Natural killer cell (primary cell): ENCODE results near the gene CCNF. TPM values are rescaled to one million over a fixed set of nuclear protein-coding genes. Genes with fewer than 3 reads are reported as not detected.

Experiments used
- ATAC-seq, 3 donors: fragments of 150-1000 bp in 2 of 3; fragments of 200-7000 bp in 1 of 3; cut with Tn5 transposase; 1 replicate in 1 of 3; 2 replicates in 2 of 3; pipeline ENCODE4 v1.10.0; 2021; ENCODE audit warnings: mild to moderate bottlenecking in 2 of 3, moderate library complexity in 2 of 3
- DNase-seq, 2 donors: peaks; one replicate each; pipeline versions ENCODE4 v3.0.0 to v3.0.0-alpha.2; 2013 to 2021; ENCODE audit warnings: mixed read lengths in 1 of 2
- H3K27ac ChIP-seq: one replicate; pipeline ENCODE4 v1.5.1; 2013; ENCODE audit warnings: mild to moderate bottlenecking, low read length
- H3K27me3 ChIP-seq: one replicate; pipeline ENCODE4 v1.6.1; 2013; ENCODE audit warnings: low read length; ENCODE audit not compliant: control insufficient read depth, insufficient read depth
- H3K36me3 ChIP-seq: one replicate; pipeline ENCODE4 v1.6.1; 2013; ENCODE audit warnings: low read length; ENCODE audit not compliant: control insufficient read depth, insufficient read depth
- H3K4me1 ChIP-seq: one replicate; pipeline ENCODE4 v1.6.1; 2013; ENCODE audit warnings: low read length; ENCODE audit not compliant: control insufficient read depth, insufficient read depth
- H3K4me3 ChIP-seq: one replicate; pipeline ENCODE4 v1.5.1; 2013; ENCODE audit warnings: low read length
- H3K9me3 ChIP-seq: one replicate; pipeline ENCODE4 v1.6.1; 2013; ENCODE audit warnings: low read length; ENCODE audit not compliant: control insufficient read depth, insufficient read depth
- H3K27ac Mint-ChIP-seq, 2 donors: one replicate each; pipeline ENCODE4 v1.8.0; 2022; ENCODE audit warnings: mild to moderate bottlenecking in 2 of 2, mixed read lengths in 2 of 2, moderate library complexity in 1 of 2
- H3K27me3 Mint-ChIP-seq, 2 donors: one replicate each; pipeline ENCODE4 v1.8.0; 2022; ENCODE audit warnings: low read depth in 2 of 2, mixed read lengths in 2 of 2
- H3K36me3 Mint-ChIP-seq: one replicate; pipeline ENCODE4 v1.8.0; 2022; ENCODE audit warnings: mixed read lengths
- H3K4me1 Mint-ChIP-seq, 2 donors: one replicate each; pipeline ENCODE4 v1.8.0; 2022; ENCODE audit warnings: mixed read lengths in 2 of 2
- H3K4me3 Mint-ChIP-seq: one replicate; pipeline ENCODE4 v1.8.0; 2022; ENCODE audit warnings: mild to moderate bottlenecking, moderate library complexity, mixed read lengths
- H3K9me3 Mint-ChIP-seq, 2 donors: one replicate each; pipeline ENCODE4 v1.8.0; 2022; ENCODE audit warnings: mixed read lengths in 2 of 2
- CTCF ChIP-seq: fragments of 200-600 bp; IDR thresholded peaks from one replicate; pipeline ENCODE4 v1.8.0; 2022; ENCODE audit warnings: antibody characterized with exemption
- WGBS: methylation state at CpG from one replicate; pipeline ENCODE4 v1.1.7; 2013; ENCODE audit warnings: missing lambda C conversion rate; ENCODE audit not compliant: insufficient coverage; 5-methylcytosine and 5-hydroxymethylcytosine counted together
- intact Hi-C: fragments of 100-400 bp; cut with micrococcal nuclease; formaldehyde crosslinking; loops from one replicate; pipeline ENCODE4 v1.14.2; 2022
- total RNA-seq, 4 donors: library from RNA; stranded (reverse); fragments of 120-200 nt in 1 of 4; gene quantifications; one replicate each; pipeline versions ENCODE4 v1.2.3 to v1.2.4, GENCODE V29; 2013 to 2022

The CCNF gene
- total RNA-seq, 3 donors from 2014 or later (not counting 1 experiment from before 2014, with no cell fraction given), result 7.5 to 14.2 (median 8.4) TPM

GRCh38 chr16:2496223-2497115, 67.2 kb downstream of the CCNF start:
- DNase-seq, result no peak
- no peak for TF ChIP-seq CTCF
- Histone ChIP-seq H3K4me3 (no peak overlapping the region), H3K4me1 (peaks cover 6% of the 10 kb centered on the region), H3K9me3 (no peaks in the 10 kb centered on the region), H3K27me3 (no peaks in the 10 kb centered on the region), H3K36me3 (peaks cover 6% of the 10 kb centered on the region), H3K27ac (no peak overlapping the region)
- Mint-ChIP-seq H3K27ac (no peak overlapping the region), H3K27me3 (no peaks in the 10 kb centered on the region), H3K9me3 (no peaks in the 10 kb centered on the region), H3K36me3 (no peaks in the 10 kb centered on the region), H3K4me1 (no peaks in the 10 kb centered on the region), H3K4me3 (no peak overlapping the region)
- ATAC-seq, result no peak
- intact Hi-C loops, result no loop called here
- WGBS, result 97% methylated on average over 62 of the region's 62 CpGs

- H3K9me3 ChIP-seq, result no peaks in the 10 kb centered on the region
- no peak overlapping the region for H3K4me3 ChIP-seq
- H3K4me3 Mint-ChIP-seq, result no peak overlapping the region
- no peak overlapping the region for H3K27ac Mint-ChIP-seq
- H3K4me1 Mint-ChIP-seq, result peaks cover 0 to 4% of the 10 kb centered on the region in 2 donors
- H3K27me3 ChIP-seq, result no peaks in the 10 kb centered on the region
- DNase-seq (no peak), ATAC-seq (no peak)
- H3K36me3 Mint-ChIP-seq, result no peaks in the 10 kb centered on the region
- H3K36me3 ChIP-seq, result peaks cover 6% of the 10 kb centered on the region
- no peaks in the 10 kb centered on the region for H3K27me3 Mint-ChIP-seq
- no peak overlapping the region for H3K27ac ChIP-seq
- H3K4me1 ChIP-seq, result peaks cover 11% of the 10 kb centered on the region
- no peaks in the 10 kb centered on the region for H3K9me3 Mint-ChIP-seq
- intact Hi-C loops, result no loop called here
- TF ChIP-seq CTCF, result no peak
- 91% methylated on average over 21 of the region's 21 CpGs for WGBS
Observed at GRCh38 chr16:2497116-2497630, 67.9 kb downstream of the CCNF start.

- no peaks in the 10 kb centered on the region for H3K9me3 ChIP-seq
- no peak overlapping the region for H3K27ac ChIP-seq
- H3K9me3 Mint-ChIP-seq, result no peaks in the 10 kb centered on the region
- H3K4me1 Mint-ChIP-seq, result peaks cover 0 to 4% of the 10 kb centered on the region in 2 donors
- no peak for TF ChIP-seq CTCF
- H3K36me3 Mint-ChIP-seq, result no peaks in the 10 kb centered on the region
- peaks cover 6% of the 10 kb centered on the region for H3K36me3 ChIP-seq
- H3K4me1 ChIP-seq, result peaks cover 11% of the 10 kb centered on the region
- H3K4me3 Mint-ChIP-seq, result no peak overlapping the region
- ATAC-seq (no peak), DNase-seq (no peak)
- intact Hi-C loops, result no loop called here
- no peak overlapping the region for H3K4me3 ChIP-seq
- no peak overlapping the region for H3K27ac Mint-ChIP-seq
- H3K27me3 ChIP-seq, result no peaks in the 10 kb centered on the region
- WGBS, result 89% methylated on average over 26 of the region's 26 CpGs
- H3K27me3 Mint-ChIP-seq, result no peaks in the 10 kb centered on the region
Observed at GRCh38 chr16:2497695-2498484, 68.6 kb downstream of the CCNF start.
